COLO668 (cell line): ENCODE results near the gene RHAG.
"Not testable (repeated sequence)": the region's sequence is repeated elsewhere in the genome, so short reads cannot be mapped to it uniquely, and the experiment has no call there.

Experiments used
- DNase-seq: peaks from one replicate; lab custom pipeline; 2025; ENCODE audit not compliant: unreplicated experiment; lab: John Stamatoyannopoulos, UW

Gene RHAG

DNA sequence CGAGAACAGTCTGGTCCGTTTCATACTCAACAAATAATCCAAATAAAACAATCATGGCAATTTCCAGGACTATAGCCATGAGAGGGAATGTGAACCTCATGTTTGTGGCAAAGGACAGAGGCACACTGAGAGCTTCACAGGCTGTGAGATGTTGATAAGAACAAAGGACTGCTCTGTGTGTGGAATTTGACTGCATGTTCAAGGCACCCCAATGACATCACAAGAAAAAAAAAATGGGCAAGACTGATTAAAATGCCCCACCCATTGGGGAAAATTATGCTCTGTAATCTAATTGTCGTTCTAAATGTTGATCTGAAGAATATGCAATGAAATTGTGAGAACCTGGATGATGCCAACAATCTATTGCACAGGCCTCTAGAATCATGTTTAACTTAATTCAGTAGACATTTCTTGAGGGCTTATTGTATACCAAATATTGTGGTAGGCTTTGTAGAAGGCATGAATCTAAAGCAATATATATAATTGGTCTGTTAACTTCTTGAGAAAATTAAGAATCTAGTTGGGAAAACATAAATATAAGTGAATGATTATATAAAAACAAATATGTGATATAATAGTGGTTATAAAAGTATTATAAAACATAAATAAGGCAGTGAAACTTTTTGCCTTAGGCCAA lies at the start of gene RHAG:
RHAG (minus strand) TSS at position 127 of the 637 bp plus-strand sequence; CDS start at position 100, 27 bp downstream.
- DNase-seq, result no peak

GRCh38 chr6:49676671-49677281 lies 40.1 kb upstream of the RHAG start:
- no peak for DNase-seq

- no peak for DNase-seq
Observed at GRCh38 chr6:49675816-49676215, 39.2 kb upstream of the RHAG start.

DNA sequence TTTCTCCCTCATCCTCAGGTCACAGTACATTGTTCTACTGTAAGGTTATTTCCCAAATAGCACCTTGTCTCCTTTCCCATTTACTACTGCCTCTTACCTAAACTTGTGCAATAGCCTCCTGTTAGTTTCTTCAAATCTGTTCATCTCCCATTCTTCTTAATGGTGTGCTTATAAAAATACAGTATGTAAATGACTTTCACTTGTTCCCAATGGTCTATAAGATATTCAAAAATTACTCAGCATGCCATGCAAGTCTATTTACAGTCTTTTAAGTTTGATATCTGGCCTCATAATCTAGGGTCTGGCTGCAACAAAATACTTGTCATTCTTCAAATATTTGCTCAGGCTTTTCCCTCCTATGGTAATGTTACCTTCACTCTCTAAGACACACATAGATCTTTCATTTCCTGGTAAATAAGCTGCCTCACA lies 31.5 kb upstream of the RHAG start:
- DNase-seq, result no peak

GRCh38 chr6:49666930-49667757 lies 30.5 kb upstream of the RHAG start:
- no peak for DNase-seq

DNA sequence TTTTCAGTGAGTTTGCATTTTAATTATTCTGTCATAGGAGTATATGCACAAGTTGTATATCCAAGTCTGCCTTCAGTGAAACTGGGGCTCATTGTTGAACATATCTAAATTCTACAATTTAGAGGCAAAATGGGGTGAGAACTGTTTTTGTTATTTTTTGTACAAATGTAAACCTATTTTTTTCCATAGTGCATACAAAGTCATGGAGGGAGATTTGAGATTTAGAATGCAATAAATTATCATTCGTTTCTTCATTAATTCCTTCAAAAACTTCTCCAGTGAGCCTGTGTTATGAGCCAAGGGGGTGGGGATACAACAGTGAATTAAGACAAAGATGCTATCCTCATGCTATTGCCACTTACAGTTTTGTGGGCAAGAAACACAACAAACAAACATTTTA lies 29.8 kb upstream of the RHAG start:
- no peak for DNase-seq

- DNase-seq, result no peak
Observed at GRCh38 chr6:49664817-49665216, 28.2 kb upstream of the RHAG start.

- not testable (repeated sequence) for DNase-seq
Observed at GRCh38 chr6:49664054-49664453, 27.4 kb upstream of the RHAG start.

GRCh38 chr6:49662892-49663261 lies 26.2 kb upstream of the RHAG start:
- DNase-seq, result no peak

DNA sequence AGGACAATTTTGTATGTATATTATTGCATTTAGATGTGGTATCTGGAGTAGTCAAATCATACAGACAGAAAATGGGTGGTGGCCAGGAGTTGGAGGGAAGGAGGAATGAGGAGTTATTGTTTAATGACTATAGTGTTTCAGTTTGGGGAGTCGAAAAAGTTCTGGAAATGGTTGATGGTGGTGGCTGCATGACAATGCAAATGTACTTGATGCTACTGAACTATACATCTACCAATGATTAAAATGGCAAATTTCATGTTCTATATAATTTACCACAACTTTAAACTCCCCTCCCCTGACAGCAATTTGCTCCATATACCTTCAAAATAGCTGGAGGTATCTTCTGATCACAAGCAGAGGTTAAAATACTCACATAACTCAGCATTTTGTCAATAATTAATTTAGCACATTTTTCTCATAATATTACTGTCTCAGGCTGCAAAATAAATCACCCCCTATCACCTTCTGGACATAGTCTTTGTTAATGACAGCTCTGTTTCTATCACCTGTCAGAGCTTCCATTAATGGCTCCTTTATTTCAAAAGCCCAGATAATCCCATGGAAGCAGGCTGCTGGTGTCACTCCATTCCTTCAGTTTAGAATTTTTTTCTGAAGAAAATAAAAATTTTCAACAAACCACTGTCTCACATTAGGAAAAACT lies 25.7 kb upstream of the RHAG start:
- no peak for DNase-seq

- no peak for DNase-seq
Observed at GRCh38 chr6:49653942-49654341, 17.3 kb upstream of the RHAG start.

GRCh38 chr6:49653438-49653837 lies 16.8 kb upstream of the RHAG start:
- DNase-seq, result no peak

- DNase-seq, result no peak
Observed at GRCh38 chr6:49651239-49651638, 14.6 kb upstream of the RHAG start.

DNA sequence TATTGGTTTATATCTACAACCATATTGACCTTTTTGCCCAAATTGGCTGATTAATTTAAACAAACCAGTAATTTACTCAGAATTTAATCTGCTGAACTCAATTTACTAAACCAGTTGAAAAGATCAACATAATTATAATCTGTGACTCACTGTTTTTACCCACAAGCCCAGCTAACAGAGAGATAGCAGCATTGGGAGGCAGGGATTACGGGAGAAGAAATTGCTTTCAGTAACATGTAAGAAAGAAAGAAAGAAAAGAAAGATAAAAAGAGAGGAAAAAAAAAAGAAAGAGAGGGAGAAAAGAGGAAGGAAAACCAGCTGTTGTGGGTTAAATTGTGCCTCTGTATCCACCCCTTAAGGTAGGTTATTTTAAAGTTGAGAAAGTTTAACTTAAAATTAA lies 13.3 kb upstream of the RHAG start:
- no peak for DNase-seq

- DNase-seq, result no peak
Observed at GRCh38 chr6:49648036-49648435, 11.4 kb upstream of the RHAG start.

- no peak for DNase-seq
Observed at GRCh38 chr6:49647476-49647875, 10.8 kb upstream of the RHAG start.

- no peak for DNase-seq
Observed at GRCh38 chr6:49646942-49647341, 10.3 kb upstream of the RHAG start.

GRCh38 chr6:49646130-49646824 lies 9.6 kb upstream of the RHAG start:
- DNase-seq, result no peak

DNA sequence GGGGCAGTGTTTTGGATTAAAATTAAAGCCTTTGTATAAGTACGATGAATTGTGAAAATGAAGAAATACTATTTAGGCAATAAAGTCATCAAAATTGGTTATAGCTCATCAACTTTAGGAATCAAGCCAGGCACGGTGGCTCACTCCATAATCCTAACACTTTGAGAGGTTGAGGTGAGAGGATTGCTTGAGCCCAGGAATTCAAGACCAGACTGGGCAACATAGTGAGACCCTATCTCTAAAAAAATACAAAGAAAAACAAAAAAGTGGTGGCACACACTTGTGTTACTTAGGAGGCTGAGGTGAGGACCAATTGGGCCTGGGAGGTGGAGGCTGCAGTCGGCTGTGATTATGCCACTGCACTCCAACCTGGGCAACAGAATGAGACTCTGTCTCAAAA lies 8.5 kb upstream of the RHAG start:
- DNase-seq, result no peak

DNA sequence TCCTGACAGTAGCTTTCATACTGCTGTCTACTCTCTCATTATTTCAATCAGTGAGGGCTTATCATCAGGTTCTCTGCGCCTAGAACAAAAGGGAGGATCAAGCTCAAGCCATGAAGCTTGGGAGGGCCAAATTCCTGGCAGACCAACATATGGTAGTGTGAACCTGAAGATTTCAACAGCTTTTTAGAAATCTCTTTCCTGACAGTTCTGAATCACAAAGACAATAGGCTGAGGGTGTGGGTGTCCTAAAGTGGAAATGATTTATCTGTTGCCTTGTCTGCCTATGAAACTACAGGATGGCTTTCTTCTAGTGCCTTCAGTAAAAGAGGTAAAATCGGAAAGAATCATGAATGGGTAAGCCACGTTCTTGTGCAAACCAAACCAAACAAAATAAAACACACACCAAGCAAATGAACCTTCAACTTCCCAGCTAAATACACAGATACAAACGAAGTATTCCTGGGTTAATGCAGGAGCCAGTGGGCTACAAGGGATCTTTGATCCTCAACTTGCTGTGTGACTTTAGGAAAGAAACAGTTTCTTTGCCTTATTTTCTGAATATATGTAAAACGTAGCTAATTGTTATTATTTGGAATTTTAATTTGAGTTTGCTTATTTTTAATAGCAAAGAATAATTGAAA lies 2.7 kb upstream of the RHAG start:
- no peak for DNase-seq

- no peak for DNase-seq
Observed at GRCh38 chr6:49637350-49637731, 702 bp upstream of the RHAG start.
